TTC549 (cell line): ENCODE results near the gene SLC38A9.

ENCODE experiments used
- FAIRE-seq: peaks from 2 replicates; lab custom pipeline; 2012; peaks lifted over from hg19 to GRCh38; lab: Jason Lieb, UNC

Gene SLC38A9

GRCh38 chr5:55650386-55650785 is 61.7 kb downstream of the SLC38A9 start:
- no peak for FAIRE-seq

- no peak for FAIRE-seq
Observed at GRCh38 chr5:55649963-55650362, 62.2 kb downstream of the SLC38A9 start.

- no peak for FAIRE-seq
Observed at GRCh38 chr5:55645304-55645703, 66.8 kb downstream of the SLC38A9 start.

GRCh38 chr5:55638455-55638854 is 73.7 kb downstream of the SLC38A9 start:
- FAIRE-seq: no peak

- FAIRE-seq: no peak
Observed at GRCh38 chr5:55638051-55638450, 74.1 kb downstream of the SLC38A9 start.

- FAIRE-seq: no peak
Observed at GRCh38 chr5:55636683-55637082, 75.4 kb downstream of the SLC38A9 start.

- FAIRE-seq: no peak
Observed at GRCh38 chr5:55636177-55636576, 75.9 kb downstream of the SLC38A9 start.

GRCh38 chr5:55634866-55635265 is 77.3 kb downstream of the SLC38A9 start:
- no peak for FAIRE-seq

- FAIRE-seq: no peak
Observed at GRCh38 chr5:55634209-55634805, 77.8 kb downstream of the SLC38A9 start.

GRCh38 chr5:55633574-55634208 is 78.4 kb downstream of the SLC38A9 start:
- FAIRE-seq: no peak

GRCh38 chr5:55629815-55630214 is 82.3 kb downstream of the SLC38A9 start:
- no peak for FAIRE-seq

GRCh38 chr5:55626790-55627189 is 85.3 kb downstream of the SLC38A9 start:
- FAIRE-seq: no peak

GRCh38 chr5:55625913-55626312 is 86.2 kb downstream of the SLC38A9 start:
- no peak for FAIRE-seq

GRCh38 chr5:55625589-55625909 is 86.6 kb downstream of the SLC38A9 start:
- no peak for FAIRE-seq

GRCh38 chr5:55624841-55625588 is 87.1 kb downstream of the SLC38A9 start:
- no peak for FAIRE-seq

- no peak for FAIRE-seq
Observed at GRCh38 chr5:55623789-55624188, 88.3 kb downstream of the SLC38A9 start.

GRCh38 chr5:55622460-55622859 is 89.7 kb downstream of the SLC38A9 start:
- no peak for FAIRE-seq

- FAIRE-seq: no peak
Observed at GRCh38 chr5:55621229-55621628, 90.9 kb downstream of the SLC38A9 start.

GRCh38 chr5:55620766-55621160 is 91.4 kb downstream of the SLC38A9 start:
- FAIRE-seq: no peak

- FAIRE-seq: no peak
Observed at GRCh38 chr5:55620009-55620765, 91.9 kb downstream of the SLC38A9 start.

GRCh38 chr5:55618318-55618717 is 93.8 kb downstream of the SLC38A9 start:
- no peak for FAIRE-seq

GRCh38 chr5:55613112-55613868 is 98.8 kb downstream of the SLC38A9 start:
- no peak for FAIRE-seq
